Colonic mucosa (tissue), 4 donors: Measurements from ENCODE around the gene SSR4. TPM values are rescaled to one million over a fixed set of nuclear protein-coding genes. Genes with fewer than 3 reads are reported as not detected.

ENCODE experiments used
- DNase-seq: peaks from one replicate; pipeline ENCODE4 v3.0.0-alpha.2; 2020
- H3K27ac ChIP-seq: fragments of 200-600 bp; one replicate; pipeline ENCODE4 v1.8.0; 2021
- H3K27me3 ChIP-seq: fragments of 200-600 bp; one replicate; pipeline ENCODE4 v1.8.0; 2021
- H3K36me3 ChIP-seq: fragments of 200-600 bp; one replicate; pipeline ENCODE4 v1.8.0; 2021
- H3K4me1 ChIP-seq: fragments of 200-600 bp; one replicate; pipeline ENCODE4 v1.8.0; 2021; ENCODE audit warnings: mild to moderate bottlenecking
- H3K4me3 ChIP-seq: fragments of 200-600 bp; one replicate; pipeline ENCODE4 v1.8.0; 2021
- H3K9ac ChIP-seq, 2 donors: one replicate each; pipeline ENCODE4 v1.7.0; 2013; ENCODE audit warnings: control low read depth in 2 of 2, low read depth in 2 of 2, low read length in 2 of 2
- H3K9me3 ChIP-seq: fragments of 200-600 bp; one replicate; pipeline ENCODE4 v1.8.0; 2021
- intact Hi-C: fragments of 100-400 bp; cut with DNase I; formaldehyde crosslinking; loops from one replicate; pipeline ENCODE4 v1.14.1; 2022
- total RNA-seq, 2 donors: library from RNA; stranded (reverse); fragmentation: NEBNext Ultra II Directional in 1 of 2; extraction: Animal tissue kit (Norgen Biotek cat#: 25700) in 1 of 2; gene quantifications; one replicate each; pipeline ENCODE4 v1.2.1, GENCODE V29; 2021
- TF ChIP-seq, protein P1 (sequence below): fragments of 200-600 bp; IDR thresholded peaks from one replicate; pipeline ENCODE4 v1.8.0; 2022; ENCODE audit warnings: antibody characterized with exemption, mild to moderate bottlenecking
- donor health status: healthy.
- donor health status: DM: no; HTN: no; CAD: no.
- donor health status: DM: no; HTN: no; CAD: no.

SSR4 gene
- total RNA-seq, 2 donors from 2014 or later: 253 to 377 TPM

GRCh38 chrX:153831429-153832150 is 37.1 kb downstream of the SSR4 start:
- TF ChIP-seq, protein P1, sequence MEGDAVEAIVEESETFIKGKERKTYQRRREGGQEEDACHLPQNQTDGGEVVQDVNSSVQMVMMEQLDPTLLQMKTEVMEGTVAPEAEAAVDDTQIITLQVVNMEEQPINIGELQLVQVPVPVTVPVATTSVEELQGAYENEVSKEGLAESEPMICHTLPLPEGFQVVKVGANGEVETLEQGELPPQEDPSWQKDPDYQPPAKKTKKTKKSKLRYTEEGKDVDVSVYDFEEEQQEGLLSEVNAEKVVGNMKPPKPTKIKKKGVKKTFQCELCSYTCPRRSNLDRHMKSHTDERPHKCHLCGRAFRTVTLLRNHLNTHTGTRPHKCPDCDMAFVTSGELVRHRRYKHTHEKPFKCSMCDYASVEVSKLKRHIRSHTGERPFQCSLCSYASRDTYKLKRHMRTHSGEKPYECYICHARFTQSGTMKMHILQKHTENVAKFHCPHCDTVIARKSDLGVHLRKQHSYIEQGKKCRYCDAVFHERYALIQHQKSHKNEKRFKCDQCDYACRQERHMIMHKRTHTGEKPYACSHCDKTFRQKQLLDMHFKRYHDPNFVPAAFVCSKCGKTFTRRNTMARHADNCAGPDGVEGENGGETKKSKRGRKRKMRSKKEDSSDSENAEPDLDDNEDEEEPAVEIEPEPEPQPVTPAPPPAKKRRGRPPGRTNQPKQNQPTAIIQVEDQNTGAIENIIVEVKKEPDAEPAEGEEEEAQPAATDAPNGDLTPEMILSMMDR: no peak
- Histone ChIP-seq H3K4me1 (no peaks in the 10 kb centered on the region), H3K27me3 (peaks cover 40% of the 10 kb centered on the region), H3K36me3 (no peaks in the 10 kb centered on the region), H3K9me3 (no peaks in the 10 kb centered on the region), H3K4me3 (no peak overlapping the region), H3K9ac (no peak overlapping the region), H3K27ac (no peak overlapping the region)
- intact Hi-C loops: no loop called here
- no peak for DNase-seq

- TF ChIP-seq, protein P1: no peak
- Histone ChIP-seq H3K27ac (no peak overlapping the region), H3K9me3 (no peaks in the 10 kb centered on the region), H3K4me1 (no peaks in the 10 kb centered on the region), H3K36me3 (no peaks in the 10 kb centered on the region), H3K27me3 (peaks cover 40% of the 10 kb centered on the region), H3K4me3 (no peak overlapping the region), H3K9ac (no peak overlapping the region)
- no peak for DNase-seq
- intact Hi-C loops: no loop called here
These were observed 38.3 kb downstream of the SSR4 start for GRCh38 chrX:153832728-153833127.

- Histone ChIP-seq H3K4me1 (no peaks in the 10 kb centered on the region), H3K36me3 (no peaks in the 10 kb centered on the region), H3K4me3 (no peak overlapping the region), H3K9ac (no peak overlapping the region), H3K27me3 (peaks cover 11% of the 10 kb centered on the region), H3K9me3 (no peaks in the 10 kb centered on the region), H3K27ac (no peak overlapping the region)
- TF ChIP-seq, protein P1: no peak
- DNase-seq: no peak
- intact Hi-C loops: no loop called here
These were observed 42.5 kb downstream of the SSR4 start for GRCh38 chrX:153836921-153837320.

DNA sequence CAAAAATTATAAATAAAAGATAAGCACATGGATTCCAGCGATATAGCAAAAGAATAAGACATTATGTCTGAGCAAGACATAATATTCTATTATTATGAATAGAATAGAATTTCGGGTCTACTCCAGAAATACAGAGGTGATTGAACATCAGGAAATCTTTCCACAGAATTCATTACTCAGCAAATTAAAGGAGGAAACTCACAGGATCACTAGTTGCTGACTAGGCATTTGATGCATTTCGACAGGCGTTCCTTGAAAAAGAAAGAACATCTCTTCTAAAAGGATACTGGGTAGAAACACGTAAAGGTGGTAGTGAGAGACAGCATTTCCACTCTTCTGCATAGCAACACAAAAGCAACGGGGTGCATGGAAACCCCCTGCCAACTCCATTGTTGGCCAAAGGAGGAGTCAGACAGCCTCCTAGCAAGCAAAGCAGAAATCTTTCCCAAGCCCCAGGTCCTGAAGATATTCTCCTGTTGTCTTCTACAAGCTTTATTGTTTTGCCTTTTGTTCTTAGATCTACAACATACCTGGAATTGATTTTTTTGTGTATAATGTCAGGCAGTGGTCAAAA is 50.1 kb downstream of the SSR4 start:
- intact Hi-C loops: no loop called here
- TF ChIP-seq, protein P1: no peak
- Histone ChIP-seq H3K4me1 (no peaks in the 10 kb centered on the region), H3K9ac (no peak overlapping the region), H3K27me3 (peaks cover 3% of the 10 kb centered on the region), H3K9me3 (no peaks in the 10 kb centered on the region), H3K27ac (no peak overlapping the region), H3K4me3 (no peak overlapping the region), H3K36me3 (no peaks in the 10 kb centered on the region)
- DNase-seq: no peak

- Histone ChIP-seq H3K36me3 (no peaks in the 10 kb centered on the region), H3K4me3 (no peak overlapping the region), H3K9me3 (no peaks in the 10 kb centered on the region), H3K27ac (no peak overlapping the region), H3K4me1 (no peaks in the 10 kb centered on the region), H3K9ac (no peak overlapping the region), H3K27me3 (peaks cover 3% of the 10 kb centered on the region)
- no peak for DNase-seq
- intact Hi-C loops: no loop called here
- TF ChIP-seq, protein P1: no peak
These were observed 50.7 kb downstream of the SSR4 start for GRCh38 chrX:153845195-153845594.
